Activated T-helper 1 cell treated with anti-CD3 and anti-CD28 coated beads, Interleukin-2, amount 50 U/mL, for 16 hours (primary cell): ENCODE data around the gene ASXL1.
A peak's percentile ranks its signal among the peaks of the same experiment; 100 is the strongest.

ENCODE experiments used
- DNase-seq, 2 donors: peaks; one replicate each; pipeline ENCODE4 v3.0.0-alpha.2; 2020; ENCODE audit warnings: low read depth in 1 of 2, low spot score in 1 of 2

The ASXL1 gene

DNA sequence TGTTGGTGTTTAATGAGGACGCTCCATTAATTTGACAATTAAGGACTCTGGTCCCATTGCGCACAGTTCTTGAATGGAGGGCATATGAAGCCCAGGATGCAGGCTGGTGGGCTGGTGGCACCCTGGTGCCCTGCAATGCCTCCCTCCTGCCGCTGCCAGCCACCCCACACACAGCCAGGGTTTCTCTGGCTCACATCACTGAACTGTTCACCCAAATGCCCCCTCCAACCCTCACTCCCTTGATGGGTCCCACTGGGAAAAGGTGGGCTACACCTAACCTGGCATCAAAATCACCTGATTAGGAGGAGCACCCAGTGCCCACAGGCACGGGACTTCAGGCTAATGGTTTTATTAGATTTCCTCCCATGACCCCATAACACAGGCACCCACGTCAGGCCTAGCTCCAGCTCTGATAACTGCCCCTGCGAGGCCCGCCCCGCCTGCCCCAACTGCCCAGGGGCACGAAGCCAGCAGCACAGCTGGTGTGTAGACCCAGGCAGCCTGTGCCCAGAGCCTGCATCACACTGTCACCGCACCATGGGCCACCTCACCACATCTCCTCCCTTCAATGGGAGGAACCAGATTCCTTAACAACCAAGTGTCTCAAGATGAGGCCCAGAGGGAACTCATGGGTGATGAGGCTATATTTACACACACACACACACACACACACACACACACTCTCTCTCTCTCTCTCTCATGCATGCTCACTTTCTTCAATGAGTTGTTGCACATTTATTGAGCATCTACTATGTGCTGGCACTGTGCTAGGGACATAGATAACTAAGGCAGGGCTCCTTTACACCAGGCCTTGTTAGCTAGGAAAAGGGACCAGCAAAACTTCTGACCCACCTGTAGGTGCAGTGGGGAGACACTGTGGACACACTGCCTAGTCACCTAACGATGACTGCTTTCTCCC is 119.7 kb downstream of the ASXL1 start:
- DNase-seq = no peak

GRCh38 chr20:32478576-32478975 is 120.4 kb downstream of the ASXL1 start:
- DNase-seq = no peak

GRCh38 chr20:32479012-32479411 is 120.9 kb downstream of the ASXL1 start:
- DNase-seq = no peak

DNA sequence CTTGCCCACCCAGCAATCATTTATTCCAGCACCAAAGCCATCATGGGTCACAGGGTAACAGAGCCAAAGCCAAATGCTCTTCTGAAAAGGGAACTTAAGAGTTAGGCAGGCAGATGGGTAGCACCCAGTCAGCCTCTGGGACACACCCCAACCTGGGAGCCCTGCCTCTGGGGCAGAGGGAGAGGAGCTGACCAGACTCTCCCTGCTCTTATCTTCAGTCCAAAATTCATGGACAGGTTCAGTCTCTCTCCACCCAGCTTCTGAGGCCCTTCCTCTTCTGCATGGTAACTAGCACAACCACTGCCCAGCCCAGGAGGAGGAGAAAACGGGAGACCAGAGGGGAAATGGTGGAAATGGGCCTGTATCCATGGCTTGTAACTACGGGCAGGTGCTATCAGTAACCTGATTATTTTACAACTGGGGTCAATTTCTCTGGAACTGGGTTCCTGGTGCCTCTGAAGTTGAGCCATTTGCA is 121.6 kb downstream of the ASXL1 start:
- DNase-seq = no peak

- DNase-seq = no peak
These were observed 122.5 kb downstream of the ASXL1 start for GRCh38 chr20:32480371-32481241.

DNA sequence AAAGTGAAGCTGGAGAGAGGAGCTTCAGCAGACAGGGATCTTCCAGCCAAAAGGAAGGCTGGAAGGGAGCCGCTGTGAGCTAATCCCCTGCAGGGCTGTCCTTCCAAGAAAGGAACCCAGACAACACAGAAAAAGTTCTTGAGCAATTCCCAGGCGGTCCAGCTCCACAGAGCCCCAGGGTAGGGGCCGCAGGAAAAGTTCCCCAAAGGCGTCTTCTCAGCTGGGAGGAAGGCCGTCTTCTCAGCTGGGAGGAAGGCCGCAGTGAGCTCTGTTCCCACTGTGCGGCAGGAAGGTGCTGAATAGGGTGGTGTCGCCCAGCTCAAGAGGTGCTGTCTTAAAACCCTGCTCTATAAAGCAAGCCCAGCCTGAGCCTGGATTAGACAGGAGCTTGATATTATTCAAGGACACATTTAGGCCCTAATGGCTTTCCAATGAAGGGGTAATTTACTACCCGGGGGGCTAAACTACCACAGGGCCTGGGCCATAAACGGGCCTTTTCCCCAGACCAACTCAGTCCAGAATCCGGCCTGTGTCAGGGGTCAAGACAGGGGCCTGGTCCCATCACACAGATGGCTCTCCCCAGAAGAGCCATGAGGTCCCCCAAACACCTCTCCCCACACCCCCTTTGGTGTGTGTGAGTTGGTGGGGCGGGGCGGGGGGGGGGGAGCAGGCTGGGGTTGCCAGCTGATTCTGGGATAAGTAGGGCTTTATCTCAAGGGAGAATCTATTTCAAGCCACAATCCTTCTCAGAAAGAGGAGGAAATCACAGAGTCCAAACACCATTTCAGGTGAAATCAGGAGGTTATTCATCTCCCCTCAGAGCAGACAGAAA is 123.4 kb downstream of the ASXL1 start:
- DNase-seq = no peak

DNA sequence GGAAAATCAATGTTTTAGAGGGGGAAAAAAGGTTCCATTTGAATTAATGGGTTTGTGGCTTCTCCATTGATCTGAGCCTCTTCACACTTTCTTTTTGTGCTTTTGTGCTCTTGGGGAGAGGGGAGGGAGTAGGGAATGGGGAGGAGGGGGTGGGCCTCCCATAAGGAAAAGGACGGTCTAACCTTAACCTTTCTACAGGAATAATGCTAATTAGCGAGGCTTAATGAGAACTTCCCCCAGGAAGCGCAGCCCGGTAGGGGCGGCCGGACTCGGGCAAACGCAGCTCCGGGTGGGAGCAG is 124.0 kb downstream of the ASXL1 start:
- DNase-seq = no peak

DNA sequence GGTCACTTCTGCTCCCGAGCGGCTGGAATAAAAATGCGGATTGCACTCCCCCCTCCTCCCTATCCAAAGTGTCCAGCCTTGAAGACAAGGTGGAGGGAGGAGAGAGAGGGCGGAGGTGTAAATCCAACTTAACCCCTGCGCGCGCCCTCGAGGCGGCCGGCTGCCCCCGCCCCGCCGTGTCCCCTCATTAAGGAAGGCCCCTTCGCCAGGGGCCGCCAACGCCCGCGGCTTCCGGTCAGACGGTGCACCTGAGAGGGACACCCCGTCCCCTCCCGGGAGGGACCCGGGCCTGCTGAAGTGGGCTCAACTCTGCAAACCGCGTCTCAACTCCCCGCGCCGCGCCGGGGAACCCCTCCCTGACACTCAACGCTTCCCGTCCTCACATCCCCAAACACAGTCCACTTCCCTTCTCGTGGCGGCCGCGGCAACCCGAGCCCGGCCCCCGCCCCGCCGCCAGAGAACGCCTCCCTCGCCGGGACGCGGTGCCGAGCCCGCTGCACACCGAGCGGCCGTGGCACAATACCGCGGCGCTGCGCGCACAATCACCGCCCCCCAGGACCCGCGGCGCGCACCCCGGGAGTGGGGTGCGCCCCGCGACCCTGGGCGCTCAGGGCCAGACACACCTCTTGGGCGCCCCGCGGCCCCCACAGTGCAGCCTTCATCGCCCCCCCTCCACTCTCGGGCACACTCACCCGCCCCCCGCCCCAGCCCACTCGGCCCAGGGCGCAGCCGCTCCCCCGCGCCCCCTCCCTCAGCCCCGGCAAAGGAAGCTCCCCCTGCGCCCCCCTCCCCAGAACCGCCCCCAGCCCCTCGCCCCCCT is 124.5 kb downstream of the ASXL1 start:
- DNase-seq = peak in 1 of 2 donors; percentile 19

DNA sequence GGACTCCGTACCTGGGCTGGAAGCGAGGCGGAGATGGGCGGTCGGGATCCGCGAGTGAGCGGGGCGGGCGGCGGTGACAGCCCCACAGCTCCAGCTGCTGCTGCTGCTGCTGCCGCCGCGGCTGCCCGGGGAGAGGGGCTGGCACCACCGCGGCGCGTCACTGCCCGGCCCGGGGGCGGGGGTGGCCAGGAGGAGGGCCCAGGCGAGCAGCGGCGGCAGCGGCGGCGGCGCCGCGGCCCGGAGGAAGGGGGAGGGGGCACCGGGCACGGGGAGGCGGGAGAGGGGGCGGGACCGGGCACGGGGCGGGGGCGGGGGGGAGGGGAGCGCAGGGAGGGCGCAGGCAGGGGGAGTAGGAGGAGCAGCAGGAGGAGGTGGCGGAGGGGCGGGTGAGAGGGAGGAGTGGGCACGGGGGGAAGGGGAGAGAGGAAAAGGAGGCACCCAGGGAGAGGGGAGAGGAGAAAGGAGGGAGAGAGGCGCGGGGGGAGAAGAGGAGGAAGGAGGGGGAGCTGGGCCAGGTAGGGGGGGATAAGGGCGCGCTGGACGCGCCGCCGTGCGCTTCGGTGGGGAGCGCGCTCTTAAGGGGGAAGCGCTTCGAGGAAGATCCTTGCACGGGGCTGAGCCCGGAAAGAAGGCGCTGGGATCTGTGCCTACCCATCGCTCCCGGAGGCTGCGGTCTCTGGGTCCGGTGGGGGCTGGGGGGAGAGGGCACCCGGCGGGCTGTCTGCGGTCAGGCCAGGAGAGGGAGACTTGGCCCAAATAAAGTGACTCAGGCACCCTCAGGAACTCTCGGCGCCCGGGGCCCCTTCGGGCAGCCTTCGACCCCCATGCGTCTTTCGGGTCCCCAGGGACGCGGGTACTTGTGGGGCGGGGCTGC is 125.5 kb downstream of the ASXL1 start:
- DNase-seq = peak in 1 of 2 donors; percentile 63

DNA sequence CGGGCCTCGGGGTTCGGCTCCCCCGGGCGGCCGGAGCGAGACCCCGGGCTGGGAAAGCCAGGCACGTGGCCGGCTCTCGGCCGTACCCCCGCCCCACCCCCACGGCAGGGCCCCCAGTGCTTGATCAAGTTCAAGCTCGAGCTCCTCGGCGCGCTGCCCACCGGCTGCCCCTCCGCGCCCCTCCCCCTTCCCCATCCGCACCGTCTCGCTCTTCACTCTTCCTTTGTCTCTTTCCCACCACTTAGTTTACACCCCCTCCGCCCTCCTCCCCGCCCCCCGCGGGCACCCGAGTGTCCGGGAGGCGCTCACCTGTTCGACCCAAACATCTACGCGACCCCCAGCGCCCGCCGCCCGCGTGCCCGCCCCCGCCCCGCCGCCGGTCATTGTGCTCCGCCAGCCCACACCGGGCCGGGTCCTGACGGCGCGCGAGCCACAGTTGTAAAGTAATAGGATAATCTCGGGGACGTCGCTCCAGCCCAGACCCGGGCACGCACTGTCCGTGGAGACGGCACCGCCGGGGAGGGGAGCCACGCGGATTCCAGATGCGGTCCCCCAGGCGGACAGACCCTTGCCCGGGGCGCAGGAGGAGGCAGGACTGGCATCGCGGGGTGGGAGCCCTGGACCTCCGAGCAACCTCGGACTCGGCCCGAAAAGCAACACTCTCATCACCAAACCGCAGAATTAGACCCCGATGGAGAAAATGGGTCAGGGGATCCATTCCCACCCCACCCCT is 126.3 kb downstream of the ASXL1 start:
- DNase-seq = peak in 1 of 2 donors; percentile 17

DNA sequence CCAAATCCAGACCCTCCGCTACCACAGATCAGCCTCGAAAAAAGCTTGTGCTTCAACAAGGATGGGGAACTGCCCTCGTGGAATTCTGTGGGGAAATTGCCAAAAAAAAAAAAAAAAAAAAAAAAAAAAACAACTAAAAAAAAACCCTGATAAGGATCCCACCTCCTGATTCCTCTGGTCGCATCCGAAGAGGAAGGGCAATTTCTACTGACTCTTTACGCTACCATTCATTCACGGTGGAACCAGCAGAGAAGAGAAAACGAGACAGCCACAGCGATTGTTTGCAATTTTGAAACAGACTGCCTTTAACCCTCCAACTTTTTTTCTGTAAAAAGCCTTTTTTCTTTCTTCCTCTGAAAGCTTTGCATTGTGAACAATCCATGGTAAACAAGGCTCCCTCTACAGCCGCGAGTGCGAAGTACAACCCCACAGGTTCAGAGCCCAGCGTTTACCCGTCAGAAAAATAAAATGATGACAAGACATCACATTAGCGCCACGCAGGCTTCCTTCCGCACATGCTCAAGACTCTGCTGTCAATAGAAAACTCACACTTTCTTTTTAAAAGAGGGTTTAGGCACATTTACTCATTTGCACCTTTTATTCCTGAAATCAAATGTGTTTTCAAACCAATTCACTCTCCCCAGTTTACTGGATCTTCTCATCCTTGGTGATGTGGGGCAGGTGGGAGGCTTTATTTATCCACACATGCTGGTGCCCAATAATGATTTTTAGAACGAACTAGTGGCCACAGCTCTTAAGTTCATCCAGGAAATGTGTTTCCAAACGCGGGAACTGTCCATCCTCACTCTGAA is 127.0 kb downstream of the ASXL1 start:
- DNase-seq = peak; percentile 63

DNA sequence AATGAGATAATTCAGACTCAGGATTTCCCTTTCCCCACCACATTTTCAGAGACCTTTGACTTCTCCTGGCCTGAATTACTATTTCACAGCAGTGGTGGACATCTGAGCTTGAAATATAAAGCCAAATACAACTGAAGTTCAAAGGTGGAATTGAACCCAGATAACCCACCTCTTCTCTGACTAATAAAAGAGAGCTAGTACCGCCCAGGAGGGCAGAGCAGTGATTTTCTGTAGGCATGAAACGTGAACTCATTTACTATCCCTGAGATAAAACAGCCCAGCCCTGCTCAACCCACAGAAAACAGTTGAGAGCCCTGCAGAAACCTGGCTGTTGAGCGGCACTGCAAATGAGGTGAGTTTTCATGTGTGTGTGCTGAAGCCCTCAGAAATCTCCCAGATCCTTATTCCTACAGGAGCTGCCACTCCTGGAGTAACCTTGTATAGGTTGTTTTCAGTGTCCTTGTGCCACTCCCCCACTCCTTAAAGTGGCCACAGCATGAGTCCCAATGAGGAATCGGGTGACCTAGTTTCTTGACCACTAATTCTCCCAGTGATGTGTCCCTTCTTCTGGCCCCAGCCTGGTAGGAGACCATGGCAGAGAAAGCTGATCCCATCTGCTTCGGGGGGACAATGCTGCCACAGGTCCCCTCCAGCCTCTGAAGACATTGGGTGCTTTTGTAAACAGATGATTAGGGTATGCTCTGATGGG is 127.8 kb downstream of the ASXL1 start:
- no peak for DNase-seq

DNA sequence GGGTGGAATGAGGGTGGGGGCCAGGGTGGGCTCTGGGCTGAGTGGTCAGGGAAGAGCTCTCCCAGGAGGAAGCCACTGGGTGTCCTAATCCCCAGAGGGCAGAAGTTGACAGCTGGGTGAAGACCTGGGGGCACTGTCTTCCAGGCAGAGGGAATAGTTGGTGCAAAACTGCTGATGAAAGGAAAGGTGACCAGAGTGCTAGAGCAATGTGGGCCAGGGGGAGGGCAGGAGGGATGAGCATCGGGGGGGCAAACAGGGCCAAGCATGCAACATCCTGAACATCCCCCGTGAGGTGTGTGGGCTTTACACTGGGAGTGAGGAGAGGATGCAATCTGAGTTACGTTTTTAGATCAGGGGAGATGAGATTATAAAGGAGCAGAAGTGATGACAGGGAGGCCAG is 129.2 kb downstream of the ASXL1 start:
- DNase-seq = no peak

GRCh38 chr20:32488066-32488838 is 130.1 kb downstream of the ASXL1 start:
- no peak for DNase-seq
